T-helper 1 cell treated with Interleukin-12 subunit alpha and Interleukin-12 subunit beta and Interleukin-4 antibody, amounts not matched to agents 30 μg/mL and 1 μg/mL, for 36 hours (primary cell): ENCODE data around the gene KLC3.

Experiments
- H3K27ac Mint-ChIP-seq: one replicate; pipeline ENCODE4 v1.8.0; 2021; ENCODE audit warnings: mild to moderate bottlenecking, mixed read lengths
- H3K27me3 Mint-ChIP-seq: one replicate; pipeline ENCODE4 v1.8.0; 2021; ENCODE audit warnings: low read depth, mixed read lengths
- H3K36me3 Mint-ChIP-seq: one replicate; pipeline ENCODE4 v1.8.0; 2021; ENCODE audit warnings: low read depth, mixed read lengths
- H3K4me1 Mint-ChIP-seq: one replicate; pipeline ENCODE4 v1.8.0; 2021; ENCODE audit warnings: low read depth, mixed read lengths
- H3K4me3 Mint-ChIP-seq: one replicate; pipeline ENCODE4 v1.8.0; 2021; ENCODE audit warnings: mild to moderate bottlenecking, moderate library complexity, mixed read lengths
- H3K9me3 Mint-ChIP-seq: one replicate; pipeline ENCODE4 v1.8.0; 2021; ENCODE audit warnings: mixed read lengths

The KLC3 gene

GRCh38 chr19:45400192-45400591, 59.6 kb downstream of the KLC3 start:
- peaks cover 46% of the 10 kb centered on the region for H3K27me3 Mint-ChIP-seq

More at GRCh38 chr19:45400192-45400591, 59.6 kb downstream of the KLC3 start:
- Mint-ChIP-seq H3K4me3 (no peak overlapping the region), H3K4me1 (peaks cover 13% of the 10 kb centered on the region), H3K9me3 (no peaks in the 10 kb centered on the region), H3K36me3 (peaks cover 10% of the 10 kb centered on the region), H3K27ac (no peak overlapping the region)
